GM12874 (cell line): ENCODE results near the gene CCDC148.

ENCODE experiments used
- CTCF ChIP-seq: IDR thresholded peaks from 2 replicates; pipeline ENCODE4 v1.5.1; 2011; ENCODE audit warnings: low read depth, mild to moderate bottlenecking, control low read depth, low read length, moderate library complexity; ENCODE audit not compliant: insufficient read depth

CCDC148 gene

DNA sequence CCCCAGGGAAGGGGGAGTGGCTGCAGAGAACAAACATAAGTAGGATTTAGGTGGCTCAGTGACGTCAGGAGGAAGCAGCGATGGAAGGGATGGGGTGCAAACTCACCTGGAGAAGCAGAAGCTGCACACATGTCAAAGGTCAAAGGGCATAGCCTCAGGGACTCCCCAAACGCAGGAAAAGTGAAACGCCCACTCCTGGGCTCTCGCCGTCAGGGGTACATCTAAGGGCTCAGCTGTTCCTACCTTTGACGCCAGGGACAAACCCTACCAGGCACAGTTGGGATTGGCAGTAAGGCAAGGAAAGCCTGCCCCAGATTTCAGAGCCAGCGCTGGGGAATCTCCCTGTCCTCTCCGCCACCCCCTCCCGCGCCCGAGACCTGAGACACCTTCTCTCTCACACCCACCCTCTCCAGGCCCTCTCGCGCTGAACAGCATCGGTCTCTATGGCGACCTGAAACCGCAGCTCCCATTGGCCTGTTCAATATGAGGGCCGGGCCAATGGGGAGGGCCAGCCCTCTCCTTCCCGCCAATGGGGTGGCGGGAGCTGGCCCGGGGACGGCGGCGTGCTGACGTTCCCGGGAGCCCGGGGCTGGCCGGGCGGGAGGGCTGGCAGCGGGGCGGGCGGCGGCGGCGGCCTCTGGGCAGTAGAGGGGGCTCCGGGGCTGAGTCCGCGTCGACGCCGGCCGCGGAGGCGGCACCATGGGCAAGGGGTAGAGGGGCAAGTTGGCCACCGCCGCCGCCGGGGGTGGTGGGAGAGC, at the start of gene CCDC148, which contains the start of gene PKP4:
Gene CCDC148, minus strand, starts transcription at position 445 of the 758 bp plus-strand sequence. Its CDS starts 314 bp downstream, at position 131.
Gene PKP4, plus strand, starts transcription at position 644 of the 758 bp plus-strand sequence. CDS start 76,233 bp downstream, outside the sequence.
- TF ChIP-seq CTCF: no peak

GRCh38 chr2:158505448-158505934, 48.9 kb upstream of the CCDC148 start:
- TF ChIP-seq CTCF: no peak

DNA sequence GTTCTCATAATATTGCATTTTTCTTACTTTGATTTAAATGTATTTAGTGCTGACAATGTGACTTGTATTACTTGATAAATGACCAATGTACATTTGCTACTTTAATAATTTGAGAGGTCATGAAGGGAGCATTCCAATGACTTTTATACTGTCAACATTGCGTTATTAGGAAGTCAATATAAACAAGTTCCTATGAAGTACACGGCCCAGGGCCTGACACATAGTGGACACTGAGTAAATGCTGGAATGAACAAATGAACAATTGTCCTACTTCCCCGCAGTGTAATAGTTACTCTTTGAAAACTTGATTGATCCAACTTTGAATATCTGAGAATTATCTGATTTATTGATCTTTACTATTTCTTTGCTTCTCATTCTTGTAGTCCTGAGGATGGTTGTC, 47.5 kb upstream of the CCDC148 start:
- TF ChIP-seq CTCF: no peak

GRCh38 chr2:158502974-158503373, 46.4 kb upstream of the CCDC148 start:
- TF ChIP-seq CTCF: no peak

DNA sequence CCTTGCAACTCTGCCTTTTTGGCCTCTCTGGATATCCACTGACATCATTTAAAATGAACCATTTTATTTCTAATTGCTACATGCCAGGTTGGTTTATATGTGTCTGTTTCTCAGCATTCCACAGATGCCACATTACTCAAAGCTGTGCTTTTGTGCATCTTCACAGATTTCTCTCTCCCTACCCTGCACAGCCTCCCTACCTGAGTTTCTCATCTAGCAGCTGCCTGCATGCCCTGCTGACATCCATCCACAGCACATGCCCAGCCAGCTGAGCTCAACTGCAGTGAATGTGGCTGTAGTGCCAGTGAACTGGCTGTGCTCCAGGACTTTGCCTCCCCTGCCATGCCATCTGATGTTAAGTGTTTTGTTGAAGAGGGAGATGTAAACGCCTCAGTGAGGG, 44.7 kb upstream of the CCDC148 start:
- no peak for TF ChIP-seq CTCF

DNA sequence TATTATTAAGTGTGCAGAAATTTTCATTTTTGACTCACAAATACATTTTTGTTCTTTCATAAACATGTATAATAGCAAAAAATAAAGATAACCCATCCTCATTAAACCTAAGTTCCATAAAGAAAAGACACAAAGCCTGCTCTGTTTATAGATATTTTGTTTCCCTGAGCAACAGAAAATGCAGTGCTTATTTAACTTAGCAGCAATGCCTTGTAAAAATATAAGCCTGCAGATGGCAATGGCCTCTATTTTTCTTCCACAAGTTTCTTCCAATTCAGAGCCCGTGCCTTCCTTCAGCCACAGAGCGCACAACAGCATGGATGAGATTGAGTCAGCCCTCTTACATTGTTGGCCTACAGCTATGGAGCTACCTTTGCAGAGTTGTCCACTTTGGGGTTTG, 43.8 kb upstream of the CCDC148 start:
- TF ChIP-seq CTCF: no peak

GRCh38 chr2:158499383-158499782, 42.8 kb upstream of the CCDC148 start:
- no peak for TF ChIP-seq CTCF
